Fibroblast of villous mesenchyme (primary cell): Measurements from ENCODE around the gene TCF12. TPM values are rescaled to one million over a fixed set of nuclear protein-coding genes. Genes with fewer than 3 reads are reported as not detected.

ENCODE experiments used
- DNase-seq: peaks from one replicate; pipeline ENCODE4 v3.0.0-alpha.2; 2010; ENCODE audit warnings: low read depth
- H3K4me3 ChIP-seq: 2 replicates; pipeline ENCODE4 v1.5.1; 2011; ENCODE audit warnings: low read depth, mild to moderate bottlenecking, low read length
- total RNA-seq: library from RNA; depleted of rRNA; stranded (reverse); fragments of >200 nt; gene quantifications from 2 replicates; pipeline ENCODE4 v1.2.3, GENCODE V29; 2012
- TF ChIP-seq, protein P1 (sequence below): IDR thresholded peaks from 2 replicates; pipeline ENCODE4 v1.5.1; 2012; ENCODE audit warnings: low read depth, mild to moderate bottlenecking, low read length; ENCODE audit not compliant: insufficient read depth

TCF12 gene
- total RNA-seq, 1 donor: 110 TPM

DNA sequence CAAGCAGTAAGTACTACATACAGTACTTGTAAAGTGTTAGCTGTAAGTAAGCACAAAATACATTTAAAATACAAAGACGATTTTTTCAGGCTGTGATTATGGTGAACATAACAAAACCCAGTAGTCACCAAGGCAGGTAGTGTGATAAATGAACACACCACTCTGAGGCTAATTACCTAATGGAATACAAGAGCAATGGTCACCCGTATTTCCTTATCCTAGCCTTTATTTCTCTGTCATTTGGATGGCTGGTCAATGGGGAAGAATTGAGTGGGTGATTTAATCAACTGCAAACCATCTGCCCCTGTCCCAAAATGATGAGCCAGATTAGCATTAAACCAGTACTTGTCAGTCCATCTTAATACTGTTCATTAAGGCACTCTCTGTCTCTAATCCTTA is 368.7 kb downstream of the TCF12 start:
- TF ChIP-seq, protein P1, sequence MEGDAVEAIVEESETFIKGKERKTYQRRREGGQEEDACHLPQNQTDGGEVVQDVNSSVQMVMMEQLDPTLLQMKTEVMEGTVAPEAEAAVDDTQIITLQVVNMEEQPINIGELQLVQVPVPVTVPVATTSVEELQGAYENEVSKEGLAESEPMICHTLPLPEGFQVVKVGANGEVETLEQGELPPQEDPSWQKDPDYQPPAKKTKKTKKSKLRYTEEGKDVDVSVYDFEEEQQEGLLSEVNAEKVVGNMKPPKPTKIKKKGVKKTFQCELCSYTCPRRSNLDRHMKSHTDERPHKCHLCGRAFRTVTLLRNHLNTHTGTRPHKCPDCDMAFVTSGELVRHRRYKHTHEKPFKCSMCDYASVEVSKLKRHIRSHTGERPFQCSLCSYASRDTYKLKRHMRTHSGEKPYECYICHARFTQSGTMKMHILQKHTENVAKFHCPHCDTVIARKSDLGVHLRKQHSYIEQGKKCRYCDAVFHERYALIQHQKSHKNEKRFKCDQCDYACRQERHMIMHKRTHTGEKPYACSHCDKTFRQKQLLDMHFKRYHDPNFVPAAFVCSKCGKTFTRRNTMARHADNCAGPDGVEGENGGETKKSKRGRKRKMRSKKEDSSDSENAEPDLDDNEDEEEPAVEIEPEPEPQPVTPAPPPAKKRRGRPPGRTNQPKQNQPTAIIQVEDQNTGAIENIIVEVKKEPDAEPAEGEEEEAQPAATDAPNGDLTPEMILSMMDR: no peak
- no peak for DNase-seq
- H3K4me3 ChIP-seq: no peak overlapping the region

DNA sequence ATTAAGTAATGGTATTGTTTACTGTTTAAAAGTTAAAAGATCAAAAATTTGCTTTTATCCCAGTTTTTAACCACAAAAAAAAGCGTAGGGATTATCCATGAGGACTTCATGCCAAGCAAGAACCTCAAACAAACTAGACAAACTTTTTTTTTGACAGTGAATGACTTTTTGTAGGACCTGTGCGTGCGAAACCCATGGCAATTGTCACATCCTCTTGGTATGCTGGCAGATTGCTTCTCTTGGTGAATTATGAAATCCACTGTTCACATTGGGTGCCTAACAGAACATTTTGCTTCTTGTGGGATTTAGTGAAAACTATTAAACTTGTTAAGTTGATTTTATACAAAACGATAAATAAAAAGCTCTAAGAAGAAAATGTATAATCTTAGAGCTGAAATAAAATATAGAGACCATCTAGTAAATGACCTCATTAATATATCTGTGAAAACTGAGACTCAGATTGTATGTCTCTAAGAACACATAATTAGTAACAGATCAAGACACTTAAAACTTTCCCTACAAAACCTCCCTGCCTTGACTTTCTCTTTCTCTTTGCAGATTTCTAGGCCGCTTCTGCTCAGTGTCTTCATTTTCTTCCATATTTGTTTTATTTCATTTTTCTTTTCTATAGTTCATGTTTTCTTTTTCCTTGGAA is 370.6 kb downstream of the TCF12 start:
- H3K4me3 ChIP-seq: no peak overlapping the region
- DNase-seq: peak; percentile 28
- TF ChIP-seq, protein P1: no peak

DNA sequence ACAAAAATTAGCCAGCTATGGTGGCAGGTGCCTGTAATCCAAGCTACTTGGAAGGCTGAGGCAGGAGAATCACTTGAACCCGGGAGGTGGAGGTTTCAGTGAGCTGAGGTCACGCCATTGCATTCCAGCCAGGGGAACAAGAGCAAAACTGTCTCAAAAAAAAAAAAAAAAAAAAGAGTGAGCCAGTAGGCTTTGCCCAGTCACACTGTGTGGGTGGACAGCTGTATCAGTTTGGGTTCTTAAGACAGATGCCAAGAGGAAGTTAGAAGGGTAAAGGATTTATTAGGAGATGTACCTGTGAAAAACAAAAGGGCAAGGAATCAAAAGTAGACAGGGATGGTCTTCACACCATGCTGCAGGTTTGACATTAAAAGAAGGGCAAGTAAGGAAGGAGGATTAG is 371.7 kb downstream of the TCF12 start:
- no peak overlapping the region for H3K4me3 ChIP-seq
- TF ChIP-seq, protein P1: no peak
- DNase-seq: no peak

DNA sequence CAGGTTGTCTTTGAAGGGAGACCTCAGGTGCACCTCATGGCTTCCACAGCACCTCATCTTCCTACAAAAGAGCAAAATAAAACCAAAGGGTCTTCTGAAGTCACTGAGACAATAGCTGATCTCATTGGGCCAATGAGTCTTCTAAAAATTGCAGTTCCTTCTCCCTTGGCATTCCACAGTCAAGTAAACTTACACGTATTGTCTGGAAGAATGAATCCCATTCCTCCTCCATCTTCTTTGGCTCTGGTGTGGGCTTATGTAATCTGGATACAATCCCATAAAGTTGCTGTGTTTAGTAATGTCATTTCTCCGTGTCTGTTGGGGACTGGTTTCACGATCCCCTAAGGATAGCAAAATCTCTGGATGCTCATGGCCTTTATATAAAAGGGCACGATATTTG is 372.4 kb downstream of the TCF12 start:
- TF ChIP-seq, protein P1: no peak
- DNase-seq: no peak
- H3K4me3 ChIP-seq: no peak overlapping the region

DNA sequence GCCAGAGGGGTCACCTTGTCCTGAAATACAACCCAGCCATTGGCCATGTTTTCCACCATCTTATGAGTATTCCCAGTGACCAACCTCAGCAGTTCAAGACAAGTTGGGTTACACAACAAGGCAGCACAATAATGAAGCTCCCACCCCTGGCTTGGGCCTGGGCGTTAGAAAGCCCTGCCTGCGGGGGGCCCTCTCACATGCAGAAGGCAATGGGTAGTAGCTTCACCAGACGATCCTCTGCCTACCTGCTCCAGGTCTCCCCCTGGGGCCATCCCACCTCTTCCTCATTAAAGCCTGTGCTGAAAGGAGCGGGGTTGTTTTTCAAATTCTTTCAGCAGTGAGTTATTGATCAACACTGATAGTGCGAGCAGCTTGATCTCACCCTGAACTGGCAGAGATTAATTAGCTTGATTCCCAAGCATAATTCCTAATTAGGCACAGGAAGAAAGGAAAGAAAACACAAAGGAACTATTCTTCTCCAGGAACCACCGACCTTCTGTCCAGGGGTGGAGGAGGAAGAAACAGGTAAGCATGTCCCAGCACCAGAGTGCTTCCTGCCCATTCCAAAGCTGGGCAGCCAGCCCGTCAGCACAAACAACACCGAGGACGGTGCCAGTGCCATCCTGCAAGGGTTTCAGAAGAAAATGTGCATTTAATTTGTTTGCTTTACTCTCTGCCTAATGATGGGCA is 378.2 kb downstream of the TCF12 start:
- DNase-seq: no peak
- H3K4me3 ChIP-seq: no peak overlapping the region
- TF ChIP-seq, protein P1: no peak

DNA sequence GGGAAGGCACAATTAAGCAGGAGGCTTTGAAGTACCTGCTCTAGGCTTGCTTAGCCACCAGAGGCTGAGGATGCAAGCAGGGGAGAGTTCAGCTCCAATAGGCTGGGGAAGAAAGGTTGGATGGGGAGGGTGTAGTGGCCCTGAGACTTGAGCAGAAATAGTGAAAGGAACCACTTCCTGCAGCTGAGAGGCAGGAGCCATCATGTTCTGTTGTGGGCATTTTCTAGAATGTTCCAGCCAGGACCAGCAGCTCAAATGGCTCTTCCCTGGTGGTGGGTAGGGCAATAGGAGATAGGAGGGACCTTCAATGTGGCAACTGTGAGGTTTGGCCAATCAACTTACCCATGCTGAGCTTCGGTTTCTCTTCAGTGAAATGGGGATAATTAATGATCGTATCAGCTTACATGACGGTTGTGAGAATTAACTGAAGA is 378.7 kb downstream of the TCF12 start:
- TF ChIP-seq, protein P1: no peak
- H3K4me3 ChIP-seq: no peak overlapping the region
- no peak for DNase-seq

DNA sequence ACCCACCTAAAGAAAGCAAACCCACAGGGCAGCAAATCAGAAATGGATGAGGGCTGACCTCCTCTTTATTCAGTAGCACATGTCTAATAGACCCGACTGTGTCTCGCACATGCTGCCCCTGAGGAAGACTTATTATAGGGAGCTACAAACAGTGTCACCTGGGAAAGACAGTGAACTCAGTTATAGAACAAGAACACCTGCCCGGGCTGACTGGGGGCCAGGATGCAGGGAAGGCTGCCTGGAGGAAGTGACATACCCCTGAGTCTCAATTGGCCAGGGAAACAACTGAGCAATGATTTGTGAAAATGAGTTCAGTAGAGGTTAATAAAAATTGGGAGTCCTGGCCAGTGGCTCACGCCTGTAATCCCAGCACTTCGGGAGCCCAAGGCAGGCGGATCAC is 379.2 kb downstream of the TCF12 start:
- DNase-seq: no peak
- H3K4me3 ChIP-seq: no peak overlapping the region
- TF ChIP-seq, protein P1: no peak
